ENCODE data around the gene HK1.

Gene HK1

DNA sequence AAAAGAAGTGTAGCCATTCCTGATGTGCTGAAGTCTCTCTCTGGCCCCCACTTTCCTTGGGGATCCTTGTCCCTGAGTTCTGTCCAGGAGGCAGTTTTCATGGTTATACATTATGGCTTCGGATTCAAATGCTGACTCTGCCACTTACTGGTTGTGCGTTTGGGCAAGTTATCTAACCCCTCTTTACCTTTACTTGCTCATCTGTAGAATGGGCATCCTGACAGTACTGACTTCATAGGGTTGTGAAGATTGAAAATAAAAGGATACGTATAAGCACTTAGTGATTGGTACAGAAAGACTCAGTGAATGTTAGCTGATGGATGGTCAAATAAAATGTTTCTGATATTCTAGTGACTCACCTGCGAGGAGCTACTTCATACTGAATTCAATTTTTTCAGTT lies 73.3 kb downstream of the HK1 start:
- no peak for DNase-seq

DNA sequence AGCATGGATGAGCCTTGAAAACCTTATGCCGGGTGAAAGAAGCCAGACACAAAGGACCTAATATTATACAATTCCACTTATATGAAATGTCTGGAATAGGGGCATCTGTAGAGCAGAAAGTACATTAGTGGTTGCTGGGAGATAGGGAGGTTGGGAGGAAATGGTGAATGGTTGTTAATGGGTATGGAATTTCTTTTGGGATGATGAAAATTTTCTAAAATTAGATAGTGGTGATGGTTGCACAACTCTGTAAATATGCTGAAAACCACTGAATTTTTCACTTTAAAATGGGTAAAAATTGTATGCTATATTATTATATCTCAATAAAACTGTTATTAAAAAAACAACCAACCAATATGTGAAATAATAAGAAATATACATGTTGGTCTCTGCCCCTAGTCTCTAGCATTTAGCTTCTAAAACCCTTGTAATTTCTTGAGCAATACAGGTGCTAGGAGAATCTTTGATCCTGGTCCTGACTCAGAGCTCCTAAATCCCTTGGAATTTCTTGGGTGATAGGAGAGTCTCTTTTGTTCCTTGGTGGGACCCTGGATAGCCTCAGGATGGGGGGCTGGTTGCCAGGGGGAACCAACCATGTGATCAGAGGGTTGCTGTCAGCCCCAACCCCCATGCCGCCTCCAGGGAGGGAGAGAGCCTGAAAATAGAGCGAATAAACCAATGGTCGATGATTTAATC lies 74.4 kb downstream of the HK1 start:
- no peak for DNase-seq

DNA sequence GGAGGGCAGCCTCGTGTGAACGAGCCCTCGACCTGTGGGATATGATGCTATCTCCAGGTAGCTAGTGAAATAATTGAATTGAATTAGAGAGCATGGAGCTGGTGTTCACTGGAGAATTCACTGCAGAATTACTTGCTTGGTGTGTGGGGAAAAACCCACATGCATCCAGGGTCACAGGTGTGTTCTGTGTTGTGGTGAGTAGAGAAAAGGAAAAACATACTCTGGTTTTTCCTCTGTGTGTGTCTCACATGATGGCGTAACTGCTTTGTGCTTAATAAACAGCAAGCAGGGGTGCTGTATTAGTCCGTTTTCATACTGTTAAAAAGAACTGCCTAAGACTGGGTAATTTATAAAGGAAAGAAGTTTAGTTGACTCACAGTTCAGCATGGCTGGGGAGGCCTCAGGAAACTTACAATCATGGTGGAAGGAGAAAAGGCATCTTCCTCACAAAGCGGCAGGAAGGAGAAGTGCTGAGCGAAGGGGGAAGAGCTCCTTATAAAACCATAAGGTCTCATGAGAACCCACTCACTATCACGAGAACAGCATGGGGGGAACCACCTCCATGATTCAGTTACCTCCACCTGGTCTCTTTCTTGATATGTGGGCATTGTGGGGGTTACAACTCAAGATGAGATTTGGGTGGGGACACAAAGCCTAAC lies 75.8 kb downstream of the HK1 start:
- no peak for DNase-seq

DNA sequence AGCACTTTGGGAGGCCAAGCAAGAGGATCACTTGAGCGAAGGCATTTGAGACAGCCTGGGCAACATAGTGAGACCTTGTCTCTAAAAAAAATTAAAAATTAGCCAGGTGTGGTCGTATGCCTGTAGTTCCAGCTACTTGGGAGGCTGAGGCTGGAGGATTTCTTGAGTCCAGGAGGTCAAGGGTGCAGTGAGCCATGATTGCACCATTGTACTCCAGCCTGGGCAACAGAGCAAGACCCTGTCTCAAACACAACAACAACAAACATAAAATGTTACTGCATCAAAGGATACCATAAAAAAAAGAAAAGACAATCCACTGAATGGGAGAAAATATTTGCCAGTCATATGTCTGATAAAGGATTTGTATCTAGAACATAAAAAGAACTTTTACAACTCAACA lies 77.9 kb downstream of the HK1 start:
- no peak for DNase-seq

DNA sequence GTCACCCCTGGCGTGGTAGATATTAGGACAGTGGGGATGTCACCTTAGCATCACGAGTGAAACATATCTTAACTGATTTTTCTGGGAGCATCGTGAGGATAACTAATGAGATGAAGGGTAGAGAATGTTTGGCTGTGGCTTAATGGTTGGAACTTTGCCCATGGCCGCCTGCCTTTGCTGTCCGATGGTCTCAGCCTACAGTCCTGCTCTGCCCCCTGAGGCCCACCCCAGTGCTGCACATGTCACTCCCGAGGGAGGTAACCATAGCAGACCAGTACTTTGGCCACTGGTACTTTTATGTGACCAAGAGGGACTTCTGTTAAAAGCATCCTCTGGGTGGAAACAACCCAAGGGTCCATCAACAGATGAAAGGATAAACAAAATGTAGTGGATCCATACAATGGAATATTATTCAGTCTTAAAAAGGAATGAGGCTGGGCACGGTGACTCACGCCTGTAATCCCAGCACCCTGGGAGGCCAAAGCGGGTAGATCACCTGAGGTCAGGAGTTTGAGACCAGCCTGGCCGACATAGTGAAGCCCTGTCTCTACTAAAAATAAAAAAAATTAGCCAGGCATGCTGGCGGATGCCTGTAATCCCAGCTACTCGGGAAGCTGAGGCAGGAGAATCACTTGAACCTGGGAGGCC lies 80.0 kb downstream of the HK1 start:
- DNase-seq = no peak

DNA sequence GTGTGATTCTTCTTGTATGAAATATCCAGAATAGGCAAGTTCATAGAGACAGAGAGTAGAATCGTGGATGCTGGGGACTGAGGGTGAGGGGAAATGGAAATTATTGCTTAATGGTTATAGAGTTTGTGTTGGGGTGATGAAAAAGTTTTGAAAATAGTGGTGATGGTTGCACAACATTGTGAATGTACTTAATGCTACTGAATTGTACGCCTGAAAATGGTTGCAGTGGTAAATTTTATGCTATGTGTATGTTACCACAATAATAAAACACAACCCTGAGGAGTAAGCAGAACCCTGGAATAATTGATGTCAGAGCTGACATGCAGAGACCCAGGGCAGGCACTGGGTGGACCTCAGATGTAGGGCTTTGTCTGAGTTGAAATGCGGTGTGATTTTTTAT lies 80.9 kb downstream of the HK1 start:
- no peak for DNase-seq

DNA sequence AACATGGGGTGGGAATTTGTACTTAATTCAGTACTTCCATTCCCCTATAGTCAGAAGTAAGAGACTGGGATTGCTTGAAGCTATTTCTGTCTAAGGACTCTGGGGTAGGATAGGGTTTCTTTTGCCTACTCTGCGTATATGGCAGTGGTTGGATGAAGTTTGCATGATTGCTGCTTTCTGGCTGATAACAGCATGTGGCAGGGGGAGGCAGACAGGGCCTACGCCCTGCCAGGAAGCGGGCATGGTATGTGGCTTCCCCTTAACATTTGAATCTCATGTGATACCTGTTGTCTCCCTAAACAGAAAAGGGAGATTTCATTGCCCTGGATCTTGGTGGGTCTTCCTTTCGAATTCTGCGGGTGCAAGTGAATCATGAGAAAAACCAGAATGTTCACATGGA lies 81.3 kb downstream of the HK1 start:
- DNase-seq = no peak

DNA sequence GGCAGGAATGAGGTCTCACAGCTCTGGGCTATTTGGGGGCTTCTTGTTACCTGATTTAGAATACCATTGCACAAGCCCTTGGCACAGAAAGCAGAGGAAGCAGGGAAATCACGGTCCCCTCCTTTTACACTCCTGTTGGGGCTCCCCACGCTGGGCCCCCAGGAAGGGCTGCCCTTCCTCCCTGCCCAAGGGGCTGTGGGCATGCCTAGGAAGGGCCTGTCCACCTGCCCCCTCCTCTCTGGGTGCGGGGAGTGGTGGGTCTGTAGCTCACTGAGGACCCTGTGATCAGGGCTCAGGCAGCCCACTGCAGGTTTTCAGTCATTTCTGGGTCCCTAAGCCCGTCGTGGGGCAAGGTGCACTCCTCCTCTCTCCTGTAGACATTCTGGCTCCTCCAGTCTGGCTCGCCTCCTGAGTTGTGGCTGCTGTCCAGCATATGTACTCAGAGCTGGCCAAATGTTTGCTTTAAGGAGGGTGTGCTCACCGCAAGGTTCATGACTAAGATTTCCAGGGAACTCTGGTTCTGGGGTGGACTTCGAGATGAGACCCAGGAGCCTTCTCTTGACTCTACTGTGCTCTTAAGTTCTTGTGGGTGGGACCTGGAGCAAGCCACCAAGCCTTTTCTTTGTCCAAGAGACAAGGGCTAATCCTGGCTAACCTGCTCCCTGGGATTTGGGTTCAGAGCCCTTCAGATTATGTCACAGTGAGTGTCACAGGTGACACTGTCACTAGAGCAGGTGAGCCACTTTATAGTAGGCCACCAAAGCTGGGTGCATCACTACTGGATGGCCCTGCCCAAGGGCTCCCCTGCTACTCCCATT lies 82.4 kb downstream of the HK1 start:
- DNase-seq = no peak

DNA sequence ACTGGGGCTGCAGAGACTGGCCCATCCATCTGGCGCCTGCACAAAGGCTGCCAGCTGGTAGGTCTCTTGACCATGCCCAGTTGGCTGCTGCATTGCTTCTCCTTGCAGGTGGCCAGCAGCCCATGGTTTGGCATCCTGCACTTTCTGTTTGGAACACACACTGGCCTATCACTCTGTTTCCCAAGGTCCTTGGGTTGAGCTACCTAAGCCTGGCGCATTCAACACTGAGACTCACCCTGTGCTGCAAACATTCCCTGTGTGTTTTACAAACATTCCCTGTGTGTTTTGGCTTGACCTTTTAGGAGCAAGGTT lies 83.0 kb downstream of the HK1 start:
- DNase-seq = no peak

DNA sequence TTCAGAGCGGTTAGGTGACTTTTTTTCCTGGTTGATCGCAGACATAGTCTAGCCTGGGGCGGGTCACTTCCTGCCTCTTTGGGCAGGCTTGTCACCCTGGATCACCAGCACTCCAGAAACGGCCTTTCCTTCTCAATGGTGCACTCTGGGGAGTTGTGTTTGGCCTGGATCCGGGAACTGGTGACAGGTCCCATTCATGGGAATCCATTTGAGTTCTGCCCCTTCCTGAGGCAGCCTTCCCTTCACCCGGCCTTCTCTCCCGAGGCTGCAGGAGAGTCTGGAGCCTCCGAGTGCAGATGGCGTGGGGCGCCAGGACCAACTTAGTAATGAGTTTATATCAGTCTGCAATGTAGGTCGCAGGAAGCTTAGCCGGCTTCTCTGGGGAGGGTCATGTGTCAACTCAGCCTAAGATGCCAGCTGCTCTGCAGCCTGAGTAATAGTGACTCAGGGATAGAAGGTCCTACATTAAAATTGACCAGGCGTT lies 84.2 kb downstream of the HK1 start:
- no peak for DNase-seq

DNA sequence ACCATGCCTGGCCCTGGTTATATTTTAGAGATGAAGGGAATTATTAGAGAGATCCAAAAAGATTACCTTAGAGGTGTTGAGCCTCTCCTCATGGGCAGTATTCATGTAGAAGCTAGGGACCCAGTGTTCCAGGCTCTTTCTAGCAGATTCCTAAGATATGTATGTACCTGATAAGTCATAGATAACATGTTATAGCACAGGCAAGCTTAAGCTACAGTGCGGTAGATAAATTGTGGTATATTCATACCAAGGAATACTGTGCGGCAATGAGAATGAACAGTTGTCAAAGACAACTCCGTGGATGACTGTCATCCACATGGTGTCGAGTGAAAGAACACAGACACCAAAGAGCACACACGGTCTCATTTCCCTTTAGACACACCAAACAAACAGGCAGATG lies 85.4 kb downstream of the HK1 start:
- no peak for DNase-seq

DNA sequence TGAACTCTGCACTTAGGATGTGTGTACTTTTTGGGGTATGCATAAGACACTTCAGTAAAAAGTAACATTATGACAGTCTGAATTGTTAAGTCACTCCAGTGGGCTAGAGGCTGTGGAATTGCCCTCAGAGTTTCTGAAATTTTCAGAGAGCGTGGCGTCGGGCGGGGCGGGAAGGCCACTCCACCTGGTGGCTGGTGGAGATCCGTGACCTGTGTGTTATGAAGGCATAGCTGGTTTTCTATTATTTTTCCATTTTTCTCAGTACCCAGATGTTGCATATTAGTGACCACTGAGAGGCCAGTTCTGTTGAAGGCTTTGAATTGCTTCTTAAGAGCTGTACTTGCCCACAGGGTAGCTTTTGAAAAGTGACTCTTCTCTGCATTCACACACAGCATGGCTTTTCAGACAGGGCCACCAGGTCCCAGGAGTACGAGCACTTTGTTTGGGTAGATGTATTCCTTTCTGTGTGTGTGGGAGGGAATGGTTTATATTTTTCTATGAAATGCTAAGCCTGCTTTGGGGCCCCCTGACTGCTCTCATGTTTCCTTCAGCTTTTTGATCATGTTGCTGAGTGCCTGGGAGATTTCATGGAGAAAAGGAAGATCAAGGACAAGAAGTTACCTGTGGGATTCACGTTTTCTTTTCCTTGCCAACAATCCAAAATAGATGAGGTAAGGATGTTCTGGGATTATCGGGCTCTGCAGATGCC lies 86.1 kb downstream of the HK1 start:
- no peak for DNase-seq

DNA sequence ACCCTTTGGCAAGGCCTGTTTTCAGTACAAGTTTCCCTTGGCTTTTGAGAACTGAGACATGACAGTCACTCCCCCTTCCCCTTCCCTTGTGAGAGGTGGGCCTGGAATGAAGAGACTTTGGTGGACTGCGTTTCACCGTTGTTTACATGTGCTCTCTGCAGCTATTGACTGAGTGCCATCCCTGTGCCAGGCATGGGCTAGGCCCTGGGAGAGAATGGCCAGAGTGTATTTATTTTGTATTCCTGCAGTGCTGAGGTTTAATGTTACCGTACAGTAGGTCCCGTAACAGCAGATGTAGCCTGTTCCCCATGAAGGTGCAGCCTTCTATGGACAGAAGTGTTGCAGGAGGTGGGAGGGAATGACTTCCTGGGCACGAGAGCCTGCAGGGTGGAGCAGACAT lies 88.4 kb downstream of the HK1 start:
- DNase-seq = no peak

DNA sequence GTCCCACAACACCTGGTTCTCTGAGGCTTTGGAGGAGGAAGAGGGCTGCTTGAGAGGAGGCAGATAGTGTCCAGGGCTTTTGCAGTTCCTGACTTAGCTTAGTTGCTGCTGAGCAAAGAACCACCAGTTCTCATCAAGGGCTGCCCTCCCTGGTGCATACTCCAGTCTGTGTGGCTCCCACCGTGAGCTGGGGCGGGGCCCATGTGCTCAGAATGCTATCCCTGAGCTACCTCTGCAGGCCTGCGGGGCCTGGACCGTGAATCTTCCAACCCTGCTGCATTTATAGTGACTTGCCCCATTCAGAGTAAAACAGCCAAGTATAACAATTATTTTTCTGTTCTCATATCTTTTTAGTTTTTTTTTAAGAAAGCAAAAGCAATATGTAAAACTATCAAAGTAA lies 89.2 kb downstream of the HK1 start:
- DNase-seq = no peak

DNA sequence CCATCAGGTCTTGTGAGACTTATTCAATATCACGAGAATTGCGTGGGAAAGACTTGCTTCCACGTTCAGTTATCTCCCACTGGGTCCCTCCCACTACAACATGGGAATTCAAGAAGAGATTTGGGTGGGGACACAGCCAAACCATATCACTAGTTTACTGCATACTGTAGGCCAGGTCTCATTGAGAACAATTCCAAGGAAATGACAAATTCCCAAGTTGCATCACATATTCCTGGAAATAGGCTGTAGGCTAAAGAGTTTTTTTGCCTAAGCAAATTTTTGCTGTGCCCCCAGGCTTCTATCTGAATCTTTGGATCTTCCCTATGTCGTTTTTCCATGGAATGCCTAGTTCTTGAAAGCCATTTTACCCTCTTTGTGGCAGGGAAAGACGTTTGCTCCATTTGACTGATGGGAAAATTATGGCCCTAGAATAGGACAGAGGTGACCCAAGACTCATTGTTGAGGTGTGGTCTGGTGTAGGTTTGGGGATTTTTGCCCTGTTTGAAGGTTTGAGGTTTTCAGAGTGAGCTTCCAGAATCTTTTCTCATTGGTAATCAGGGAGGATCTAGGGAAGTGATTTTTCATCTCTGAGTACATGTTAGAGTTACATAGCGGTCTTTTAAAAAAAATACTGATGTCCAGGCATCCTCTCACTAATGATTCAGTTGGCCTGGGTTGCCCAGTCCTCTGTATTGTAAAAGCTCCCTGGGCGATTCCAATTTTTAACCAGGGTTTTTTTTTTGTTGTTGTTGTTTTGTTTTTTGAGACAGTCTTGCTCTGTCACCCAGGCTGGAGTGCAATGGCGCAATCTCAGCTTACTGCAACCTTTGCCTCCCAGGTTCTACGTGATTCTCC lies 94.1 kb downstream of the HK1 start:
- no peak for DNase-seq

DNA sequence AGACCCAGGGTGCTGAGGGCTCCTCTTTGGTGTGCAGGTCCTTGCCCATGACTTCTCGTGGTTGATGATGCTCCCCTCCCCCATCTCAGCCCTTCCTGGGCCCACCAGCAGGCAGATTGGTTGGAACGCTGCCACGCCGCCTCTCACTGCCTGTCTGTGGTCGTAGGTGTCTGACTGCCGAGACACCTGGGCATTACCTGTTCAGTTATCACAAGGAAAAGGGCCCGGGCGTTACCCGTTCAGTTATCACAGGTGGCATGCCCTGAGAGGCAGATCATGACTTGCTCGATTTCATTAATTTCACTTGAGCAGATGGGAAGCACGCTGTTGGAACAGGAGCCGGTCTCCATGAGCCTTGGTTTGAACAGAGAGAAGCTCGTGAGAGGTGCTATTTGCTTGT lies 95.9 kb downstream of the HK1 start:
- no peak for DNase-seq

DNA sequence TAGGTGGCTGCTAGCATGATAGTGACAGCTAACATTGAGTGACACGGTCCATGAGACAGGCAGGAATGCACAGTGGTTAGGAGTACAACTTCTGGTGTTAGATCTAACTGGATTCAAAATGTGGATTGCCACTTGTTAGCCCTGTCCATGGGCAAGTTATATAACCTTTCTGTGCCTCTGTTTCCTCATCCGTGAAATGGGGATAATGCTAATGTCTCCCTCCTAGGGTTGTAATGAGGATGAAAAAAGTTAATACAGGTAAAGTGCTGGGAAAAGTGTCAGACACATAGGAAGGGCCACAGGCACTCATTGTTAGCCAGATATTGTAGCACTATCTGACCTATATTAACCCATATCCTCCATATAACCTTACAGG lies 96.6 kb downstream of the HK1 start:
- DNase-seq = no peak

DNA sequence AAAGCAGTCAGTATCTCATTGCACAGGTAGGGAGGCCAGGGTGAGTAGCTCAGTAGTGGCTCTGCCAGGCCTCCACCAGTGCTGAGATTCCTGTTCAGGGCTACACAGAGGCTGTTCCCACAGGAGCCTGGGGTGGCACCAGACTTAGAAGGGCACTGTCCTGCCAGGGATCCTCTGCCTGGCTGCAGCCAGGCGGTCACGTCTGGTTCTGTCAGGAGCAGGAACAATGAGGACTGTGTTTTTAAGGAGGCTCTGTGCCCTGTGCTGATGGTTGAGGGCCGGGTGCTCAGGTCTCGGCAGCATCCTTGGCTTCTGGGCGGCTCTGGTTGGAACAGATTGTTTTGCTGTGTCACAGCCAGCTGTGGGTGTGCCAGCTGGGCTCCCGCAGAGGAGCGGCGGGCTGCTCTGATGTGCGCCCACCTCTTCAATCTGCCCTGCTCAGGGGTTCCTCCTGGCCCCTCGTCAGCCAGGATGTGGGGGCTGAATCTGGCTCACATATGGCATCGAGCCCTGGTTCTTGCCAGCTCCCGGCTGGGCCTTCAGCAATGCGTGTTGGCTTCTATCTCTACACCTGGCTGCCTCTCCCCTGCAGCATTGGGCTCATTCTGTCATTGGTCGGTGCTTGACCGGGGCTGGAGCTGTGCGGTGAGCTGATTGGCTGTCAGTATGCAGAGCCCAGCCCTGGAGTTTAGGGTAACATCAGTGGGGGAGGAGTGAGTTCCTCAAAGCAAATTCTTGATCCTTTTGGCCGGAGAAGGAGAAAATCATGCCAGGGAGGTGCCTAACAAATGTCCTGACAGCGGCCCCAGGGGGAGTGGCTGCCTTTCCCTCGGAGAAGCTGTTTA lies 97.2 kb downstream of the HK1 start:
- no peak for DNase-seq

DNA sequence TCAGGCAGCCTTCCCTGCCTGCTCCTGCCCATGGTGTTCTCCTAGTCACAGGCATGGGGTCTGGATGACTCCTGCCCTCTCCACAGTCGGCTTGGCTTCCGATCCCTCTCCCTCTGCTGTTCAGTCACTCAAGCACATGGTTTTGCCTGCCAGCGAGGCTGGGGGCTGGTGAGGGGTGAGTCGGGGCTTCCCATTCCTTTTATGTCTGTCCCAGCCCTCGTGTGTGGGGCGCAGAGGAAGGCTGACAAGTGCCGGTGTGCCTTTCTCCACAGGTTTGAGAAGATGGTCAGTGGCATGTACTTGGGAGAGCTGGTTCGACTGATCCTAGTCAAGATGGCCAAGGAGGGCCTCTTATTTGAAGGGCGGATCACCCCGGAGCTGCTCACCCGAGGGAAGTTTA lies 98.4 kb downstream of the HK1 start:
- DNase-seq = no peak

DNA sequence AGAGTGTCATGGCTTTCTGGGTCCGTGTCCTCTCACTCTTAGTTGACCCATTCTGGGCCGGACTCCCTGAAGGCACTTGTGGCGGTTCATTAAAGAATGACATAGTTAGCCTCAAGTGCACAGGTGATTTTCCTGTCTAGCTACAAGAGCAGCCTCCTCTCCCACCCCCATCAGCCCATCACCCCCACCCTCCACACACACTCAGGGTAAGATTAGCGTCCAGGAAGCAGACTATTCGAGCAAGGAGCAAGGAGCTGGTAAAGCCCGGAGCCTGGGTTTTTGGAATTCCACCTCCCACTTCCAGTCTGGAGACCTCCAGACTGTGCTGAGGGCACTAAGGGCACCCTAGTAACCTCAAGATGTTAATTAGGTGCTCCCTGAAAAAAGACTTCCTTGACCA lies 98.9 kb downstream of the HK1 start:
- no peak for DNase-seq

DNA sequence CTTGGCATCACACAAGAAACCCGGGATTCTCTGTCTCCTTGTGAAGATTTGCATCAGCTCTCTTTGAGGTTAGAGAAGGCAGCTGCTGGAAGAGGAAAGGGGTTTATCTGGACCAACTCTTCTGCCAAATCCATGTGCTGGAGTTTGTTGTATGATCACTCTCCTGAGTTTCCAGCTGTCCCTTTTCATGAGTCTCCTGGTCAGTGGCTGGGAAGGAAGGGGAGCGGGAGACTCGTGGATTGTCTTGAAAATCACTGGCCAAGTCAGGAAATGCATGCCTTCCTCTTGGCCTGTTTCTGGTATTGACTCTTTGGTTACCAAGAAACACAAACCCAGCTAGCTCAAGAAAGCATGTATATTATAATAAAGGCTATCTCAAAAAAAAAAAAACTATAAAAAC lies 99.6 kb downstream of the HK1 start:
- DNase-seq = no peak
